Omental fat pad (tissue), 4 donors: ENCODE measurements around the gene DLG2. TPM values are rescaled to one million over a fixed set of nuclear protein-coding genes. Genes with fewer than 3 reads are reported as not detected.
"Not testable (repeated sequence)": the region's sequence is repeated elsewhere in the genome, so short reads cannot be mapped to it uniquely, and the experiment has no call there.

Source experiments
- ATAC-seq: fragments of 150-250 bp; one replicate; pipeline ENCODE4 v1.9.1; 2016; ENCODE audit warnings: mild to moderate bottlenecking, moderate library complexity; ENCODE audit not compliant: low FRiP score
- DNase-seq: peaks from one replicate; pipeline ENCODE4 v3.0.0-alpha.2; 2019; ENCODE audit warnings: low spot score
- total RNA-seq, 4 donors: library from RNA; depleted of rRNA; stranded (reverse); fragments of >200 nt; gene quantifications; one replicate each; pipeline ENCODE4 v1.1.0, GENCODE V29; 2016
- TF ChIP-seq, protein P1 (sequence below), 3 donors: fragments of 450-650 bp; IDR thresholded peaks; one replicate each; pipeline ENCODE4 v1.5.1; 2016 to 2017; ENCODE audit warnings: antibody characterized with exemption in 3 of 3, mild to moderate bottlenecking in 3 of 3, moderate library complexity in 2 of 3

Gene DLG2
- total RNA-seq, 4 donors from 2014 or later: 4.8 to 13.2 (median 8.1) TPM

GRCh38 chr11:84853841-84854497 lies 773.2 kb downstream of the DLG2 start:
- TF ChIP-seq, protein P1, sequence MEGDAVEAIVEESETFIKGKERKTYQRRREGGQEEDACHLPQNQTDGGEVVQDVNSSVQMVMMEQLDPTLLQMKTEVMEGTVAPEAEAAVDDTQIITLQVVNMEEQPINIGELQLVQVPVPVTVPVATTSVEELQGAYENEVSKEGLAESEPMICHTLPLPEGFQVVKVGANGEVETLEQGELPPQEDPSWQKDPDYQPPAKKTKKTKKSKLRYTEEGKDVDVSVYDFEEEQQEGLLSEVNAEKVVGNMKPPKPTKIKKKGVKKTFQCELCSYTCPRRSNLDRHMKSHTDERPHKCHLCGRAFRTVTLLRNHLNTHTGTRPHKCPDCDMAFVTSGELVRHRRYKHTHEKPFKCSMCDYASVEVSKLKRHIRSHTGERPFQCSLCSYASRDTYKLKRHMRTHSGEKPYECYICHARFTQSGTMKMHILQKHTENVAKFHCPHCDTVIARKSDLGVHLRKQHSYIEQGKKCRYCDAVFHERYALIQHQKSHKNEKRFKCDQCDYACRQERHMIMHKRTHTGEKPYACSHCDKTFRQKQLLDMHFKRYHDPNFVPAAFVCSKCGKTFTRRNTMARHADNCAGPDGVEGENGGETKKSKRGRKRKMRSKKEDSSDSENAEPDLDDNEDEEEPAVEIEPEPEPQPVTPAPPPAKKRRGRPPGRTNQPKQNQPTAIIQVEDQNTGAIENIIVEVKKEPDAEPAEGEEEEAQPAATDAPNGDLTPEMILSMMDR (IDR thresholded peaks at IDR 0.05): no peak
- ATAC-seq (no peak), DNase-seq (no peak)

DNA sequence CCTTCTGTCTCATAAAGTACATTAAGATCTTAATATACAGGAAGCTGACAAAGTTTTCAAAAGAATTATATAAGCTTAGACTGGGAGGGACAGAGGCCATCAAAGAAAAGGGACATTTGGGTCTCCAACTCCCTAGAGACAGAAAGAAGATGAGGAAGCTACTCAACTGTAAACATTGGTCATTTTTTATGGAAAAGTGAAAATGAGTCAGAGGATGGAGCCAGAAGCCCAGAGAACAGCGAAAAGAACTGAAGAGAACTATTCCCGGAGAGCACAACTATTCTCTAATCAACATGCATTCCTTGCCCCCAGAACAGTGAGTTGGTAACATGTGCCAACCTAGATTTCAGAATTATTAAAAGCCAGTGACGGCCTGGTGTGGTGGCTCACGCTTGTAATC lies 779.3 kb downstream of the DLG2 start:
- no peak for ATAC-seq
- no peak for DNase-seq
- TF ChIP-seq, protein P1 (IDR thresholded peaks at IDR 0.05): no peak

DNA sequence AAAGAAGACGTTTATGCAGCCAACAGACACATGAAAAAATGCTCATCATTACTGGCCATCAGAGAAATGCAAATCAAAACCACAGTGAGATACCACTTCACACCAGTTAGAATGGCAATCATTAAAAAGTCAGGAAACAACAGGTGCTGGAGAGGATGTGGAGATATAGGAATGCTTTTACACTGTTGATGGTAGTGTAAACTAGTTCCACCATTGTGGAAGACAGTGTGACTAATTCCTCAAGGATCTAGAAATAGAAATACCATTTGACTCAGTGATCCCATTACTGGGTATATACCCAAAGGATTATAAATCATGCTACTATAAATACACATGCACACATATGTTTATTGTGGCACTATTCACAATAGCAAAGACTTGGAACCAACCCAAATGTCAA lies 786.9 kb downstream of the DLG2 start:
- not testable (repeated sequence) for ATAC-seq, DNase-seq

DNA sequence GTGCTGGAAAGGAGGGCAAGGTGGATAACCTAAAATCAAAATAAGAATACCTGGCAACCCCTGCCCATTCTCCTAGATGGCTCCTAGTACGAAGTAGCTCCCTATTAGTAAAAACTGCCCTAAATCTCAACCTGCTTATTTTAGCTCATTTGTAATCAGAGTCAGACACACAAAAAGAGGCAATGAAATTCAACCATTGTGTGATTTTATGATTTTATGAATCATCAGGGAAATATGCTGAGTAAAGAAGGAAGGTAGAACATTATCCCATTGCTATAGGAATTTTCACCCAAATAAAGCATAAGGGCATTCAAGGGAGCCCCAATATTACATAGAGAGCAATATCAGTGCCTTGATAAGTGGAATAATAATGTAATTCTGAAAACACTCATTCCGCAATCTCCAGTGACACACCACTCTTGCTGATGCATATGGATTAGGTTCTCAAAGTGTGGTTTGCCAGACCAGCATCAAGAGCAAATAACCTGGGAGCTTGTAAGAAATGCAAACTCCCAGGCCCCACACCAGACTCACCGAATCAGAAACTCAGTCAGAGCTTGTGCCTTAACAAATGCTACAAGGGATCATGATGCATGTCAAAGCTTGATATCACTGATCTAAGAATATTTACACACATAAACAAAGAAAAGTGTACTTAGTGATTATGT lies 789.6 kb downstream of the DLG2 start:
- TF ChIP-seq, protein P1 (IDR thresholded peaks at IDR 0.05): no peak
- ATAC-seq (no peak), DNase-seq (no peak)

GRCh38 chr11:84836371-84836770 lies 790.8 kb downstream of the DLG2 start:
- TF ChIP-seq, protein P1 (IDR thresholded peaks at IDR 0.05): no peak
- no peak for ATAC-seq
- no peak for DNase-seq

DNA sequence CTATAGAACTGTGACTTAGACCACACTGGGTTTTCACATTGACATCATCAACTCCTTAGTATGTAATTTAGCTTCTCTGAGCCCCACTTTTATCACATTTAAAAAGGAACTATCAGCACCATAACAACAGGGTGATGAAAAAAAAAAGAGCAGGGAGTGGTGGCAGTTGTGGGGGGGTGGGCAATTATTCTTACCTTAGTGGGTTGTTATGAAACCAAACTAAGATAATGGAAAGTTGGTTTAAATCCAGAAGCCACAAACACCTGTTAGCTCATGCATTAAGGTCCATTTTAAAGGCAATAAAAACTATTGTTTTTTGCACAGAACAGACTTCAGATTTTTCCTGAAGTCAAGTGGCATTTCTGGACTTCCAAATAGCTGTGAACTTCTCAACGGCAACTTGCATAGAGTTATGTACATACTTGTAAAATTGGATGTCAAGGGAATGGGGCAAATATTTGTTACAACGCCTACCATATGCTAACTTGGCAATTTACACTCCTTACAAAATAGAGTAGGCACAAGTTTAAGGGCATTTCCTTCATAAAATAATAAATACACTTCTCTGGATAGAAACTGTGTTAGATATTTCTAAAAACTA lies 793.6 kb downstream of the DLG2 start:
- ATAC-seq (no peak), DNase-seq (no peak)
- TF ChIP-seq, protein P1 (IDR thresholded peaks at IDR 0.05): no peak

DNA sequence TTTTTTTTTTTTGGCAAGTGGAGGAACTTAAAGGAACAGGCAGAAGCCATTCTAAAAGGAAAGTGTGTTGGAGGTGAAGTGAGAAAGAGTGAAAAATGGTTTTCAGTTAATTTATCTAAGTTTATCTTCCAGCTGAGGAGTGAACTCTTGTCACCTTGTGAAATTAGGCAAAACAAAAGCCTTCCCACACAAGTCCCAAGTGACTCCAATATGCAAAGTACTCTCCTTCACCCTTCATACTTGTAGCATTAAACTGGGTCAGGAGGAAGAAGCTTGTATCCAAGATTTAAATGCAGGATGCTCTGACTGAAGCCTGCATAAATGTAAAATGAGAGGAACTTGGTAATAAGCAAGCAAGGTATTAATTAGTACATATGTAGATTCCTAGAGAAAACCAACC lies 796.8 kb downstream of the DLG2 start:
- TF ChIP-seq, protein P1 (IDR thresholded peaks at IDR 0.05): no peak
- DNase-seq (no peak), ATAC-seq (no peak)
